IMR-90 (cell line): ENCODE data around the gene SRGN. TPM values are rescaled to one million over a fixed set of nuclear protein-coding genes. Genes with fewer than 3 reads are reported as not detected.

ENCODE experiments used
- ATAC-seq: fragments of 200-7000 bp; cut with Tn5 transposase; 2 replicates; pipeline ENCODE4 v1.9.1; 2020; ENCODE audit warnings: low read depth, mild to moderate bottlenecking, moderate library complexity
- BruUV-seq: library from RNA; stranded (reverse); fragments of 400-500 nt; replicated peaks from 2 replicates; lab custom pipeline; 2021; lab: Mats Ljungman, UMichigan
- CTCF ChIA-PET: fragments of 300-600 bp; formaldehyde crosslinking; extraction: SDS; loops from one replicate; lab custom pipeline; 2021; ENCODE audit warnings: antibody characterized with exemption; lab: Yijun Ruan, JAX
- POLR2A ChIA-PET: fragments of 300-600 bp; sonication (Branson Sonifier 250); formaldehyde crosslinking; loops from one replicate; lab custom pipeline; 2022; ENCODE audit warnings: antibody characterized with exemption; ENCODE audit not compliant: unreplicated experiment; lab: Charles Lee
- DNase-seq: peaks from one replicate; pipeline ENCODE4 v3.0.0; 2013
- H2AFZ ChIP-seq: replicated peaks from 2 replicates; pipeline ENCODE3; 2013; ENCODE audit warnings: low read length, mild to moderate bottlenecking; ENCODE audit not compliant: poor library complexity
- H2AK5ac ChIP-seq: 2 replicates; pipeline ENCODE4 v1.6.1; 2013; ENCODE audit warnings: low read depth, low read length, inconsistent platforms
- H2AK9ac ChIP-seq: replicated peaks from 2 replicates; pipeline ENCODE3; 2013; ENCODE audit warnings: mild to moderate bottlenecking, low read depth, low read length, moderate library complexity; ENCODE audit not compliant: poor library complexity
- H2BK120ac ChIP-seq: 2 replicates; pipeline ENCODE4 v1.6.1; 2013; ENCODE audit warnings: low read depth, low read length, inconsistent platforms
- H2BK15ac ChIP-seq: 3 replicates; pipeline ENCODE4 v1.6.1; 2013; ENCODE audit warnings: low read depth, low read length, inconsistent platforms
- H2BK20ac ChIP-seq: 2 replicates; pipeline ENCODE4 v1.6.1; 2013; ENCODE audit warnings: low read depth, mild to moderate bottlenecking, inconsistent platforms, low read length, moderate library complexity
- H2BK5ac ChIP-seq: 2 replicates; pipeline ENCODE4 v1.6.1; 2013; ENCODE audit warnings: mild to moderate bottlenecking, low read depth, low read length, inconsistent platforms; ENCODE audit not compliant: poor library complexity, severe bottlenecking
- H3K14ac ChIP-seq: replicated peaks from 2 replicates; pipeline ENCODE4 v1.6.1; 2013; ENCODE audit warnings: low read depth, low read length, inconsistent platforms
- H3K18ac ChIP-seq: 2 replicates; pipeline ENCODE4 v1.6.1; 2013; ENCODE audit warnings: low read depth, low read length, control low read depth
- H3K23ac ChIP-seq: 2 replicates; pipeline ENCODE4 v1.6.1; 2013; ENCODE audit warnings: low read depth, low read length, inconsistent platforms
- H3K27ac ChIP-seq: 2 replicates; pipeline ENCODE4 v1.5.1; 2013; ENCODE audit warnings: mild to moderate bottlenecking, control low read depth, low read length; ENCODE audit not compliant: insufficient read depth
- H3K27me3 ChIP-seq: 2 replicates; pipeline ENCODE4 v1.6.1; 2013; ENCODE audit warnings: low read length; ENCODE audit not compliant: control insufficient read depth, insufficient read depth
- H3K36me3 ChIP-seq: 2 replicates; pipeline ENCODE4 v1.6.1; 2013; ENCODE audit warnings: low read length, mixed read lengths; ENCODE audit not compliant: control insufficient read depth, insufficient read depth
- H3K4ac ChIP-seq: 2 replicates; pipeline ENCODE4 v1.6.1; 2013; ENCODE audit warnings: low read depth, low read length, inconsistent platforms
- H3K4me1 ChIP-seq: 2 replicates; pipeline ENCODE4 v1.6.1; 2013; ENCODE audit warnings: low read length, mixed read lengths; ENCODE audit not compliant: control insufficient read depth, insufficient read depth
- H3K4me2 ChIP-seq: 2 replicates; pipeline ENCODE4 v1.6.1; 2013; ENCODE audit warnings: low read depth, mild to moderate bottlenecking, control low read depth, low read length, moderate library complexity
- H3K4me3 ChIP-seq: 2 replicates; pipeline ENCODE4 v1.5.1; 2013; ENCODE audit warnings: low read depth, mild to moderate bottlenecking, control low read depth, low read length, moderate library complexity; ENCODE audit not compliant: insufficient read depth
- H3K56ac ChIP-seq: 2 replicates; pipeline ENCODE4 v1.6.1; 2013; ENCODE audit warnings: low read length, inconsistent platforms; ENCODE audit not compliant: insufficient read depth; ENCODE audit errors: extremely low read depth
- H3K79me1 ChIP-seq, 2 experiments: 2 replicates each; pipeline ENCODE4 v1.6.1; 2013; ENCODE audit warnings: low read length in 2 of 2, inconsistent platforms in 1 of 2, low read depth in 1 of 2
- H3K9ac ChIP-seq: 2 replicates; pipeline ENCODE4 v1.6.1; 2013; ENCODE audit warnings: low read depth, low read length, control low read depth
- H3K9me1 ChIP-seq: 2 replicates; pipeline ENCODE4 v1.6.1; 2013; ENCODE audit warnings: low read length, inconsistent platforms; ENCODE audit not compliant: insufficient read depth
- H3K9me3 ChIP-seq: 2 replicates; pipeline ENCODE4 v1.6.1; 2013; ENCODE audit warnings: low read length; ENCODE audit not compliant: control insufficient read depth, insufficient read depth
- H4K20me1 ChIP-seq: 2 replicates; pipeline ENCODE4 v1.6.1; 2013; ENCODE audit warnings: low read length, inconsistent platforms; ENCODE audit not compliant: insufficient read depth
- H4K5ac ChIP-seq: 2 replicates; pipeline ENCODE4 v1.6.1; 2013; ENCODE audit warnings: mild to moderate bottlenecking, low read depth, low read length, control low read depth
- H4K8ac ChIP-seq, 2 experiments: 2 replicates each; pipeline ENCODE4 v1.6.1; 2013; ENCODE audit warnings: low read depth in 2 of 2, low read length in 2 of 2, control low read depth in 1 of 2, inconsistent platforms in 1 of 2
- H4K91ac ChIP-seq: 2 replicates; pipeline ENCODE4 v1.6.1; 2013; ENCODE audit warnings: low read depth, low read length, inconsistent platforms; ENCODE audit not compliant: insufficient read depth
- CEBPB ChIP-seq: IDR thresholded peaks from 2 replicates; pipeline ENCODE4 v1.6.1; 2012; ENCODE audit warnings: low read depth, low read length, improper control_type of control experiment
- MAFK ChIP-seq: IDR thresholded peaks from 2 replicates; pipeline ENCODE4 v1.6.1; 2012; ENCODE audit warnings: low read depth, low read length, improper control_type of control experiment
- RAD21 ChIP-seq: IDR thresholded peaks from 2 replicates; pipeline ENCODE4 v1.6.1; 2012; ENCODE audit warnings: low read length, improper control_type of control experiment
- WGBS, 2 experiments: methylation state at CpG; one replicate each; pipeline versions ENCODE4 v1.1.5 to v1.1.7; 2013; ENCODE audit warnings: missing lambda C conversion rate in 2 of 2; ENCODE audit not compliant: insufficient read length in 1 of 2; ENCODE audit errors: extremely low coverage in 2 of 2; 5-methylcytosine and 5-hydroxymethylcytosine counted together
- dilution Hi-C: fragments of 300-500 bp; cut with HindIII; formaldehyde crosslinking; loops from one replicate; pipeline ENCODE4 v1.14.3; 2018; ENCODE audit warnings: low sequenced_read_pairs; ENCODE audit not compliant: unreplicated experiment
- in situ Hi-C: fragments of 300-500 bp; cut with MboI; formaldehyde crosslinking; loops from 3 replicates; pipeline ENCODE4 v1.14.3; 2019; ENCODE audit warnings: low sequenced_read_pairs, inconsistent platforms, mixed read lengths
- intact Hi-C: fragments of 100-400 bp; cut with micrococcal nuclease; formaldehyde crosslinking; loops from 2 replicates; pipeline ENCODE4 v1.10.0; 2022
- polyA plus RNA-seq, 3 experiments: library from polyadenylated mRNA; depleted of rRNA; stranded (reverse); fragments of >200 nt; gene quantifications; 2 replicates each; pipeline ENCODE4 v1.2.3, GENCODE V29; 2012; ENCODE audit warnings: low replicate concordance in 1 of 3
- total RNA-seq: library from RNA; depleted of rRNA; stranded (reverse); fragments of >200 nt; gene quantifications from 2 replicates; pipeline ENCODE4 v1.2.3, GENCODE V29; 2012

SRGN gene
- total and polyA plus RNA-seq, 2 of the 4 experiments (the other 2 are of a cell fraction) = 33.3 to 41.4 TPM

DNA sequence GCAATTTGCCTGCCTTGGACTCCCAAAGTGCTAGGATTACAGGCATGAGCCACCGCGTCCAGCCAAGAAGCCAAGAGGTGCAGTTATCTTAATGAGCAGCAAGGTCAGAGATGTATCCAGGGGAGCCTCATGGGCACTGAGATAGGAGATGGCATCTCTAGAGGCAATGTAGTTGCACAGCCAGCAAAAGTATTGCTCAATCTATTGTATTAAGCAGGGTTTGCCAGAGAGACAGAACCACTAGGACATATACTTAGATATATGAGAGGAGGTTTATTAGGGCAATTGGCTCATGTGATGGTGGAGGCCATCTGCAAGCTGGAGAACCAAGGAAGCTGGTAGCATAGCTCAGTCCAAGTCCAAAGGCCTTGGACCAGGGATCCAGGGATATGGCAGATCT, 19.8 kb downstream of the SRGN start:
- WGBS, 2 experiments = no CpG with 5 or more reads among the region's 2 CpGs
- no peak overlapping the region for H4K8ac ChIP-seq
- no peak overlapping the region for H2BK15ac ChIP-seq
- H2BK5ac ChIP-seq = no peak overlapping the region
- DNase-seq (no peak), ATAC-seq (no peak)
- no peak overlapping the region for H3K27ac ChIP-seq
- H3K23ac ChIP-seq = no peak overlapping the region
- dilution Hi-C loops = loop anchor here (25.0 kb wide), 1 partner anchor 95 kb away; no protein-coding TSS in a partner anchor
- no peaks in the 10 kb centered on the region for H3K79me1 ChIP-seq
- no peaks in the 10 kb centered on the region for H3K9me1 ChIP-seq
- H4K20me1 ChIP-seq = no peaks in the 10 kb centered on the region
- no peak overlapping the region for H3K4me2 ChIP-seq
- H2AK5ac ChIP-seq = no peak overlapping the region
- H4K5ac ChIP-seq = no peak overlapping the region
- H3K4me3 ChIP-seq = no peak overlapping the region
- no TSS peak for BruUV-seq
- no peak overlapping the region for H2BK120ac ChIP-seq
- TF ChIP-seq MAFK (no peak), CEBPB (peak; percentile 24; the same call in 1 of the 2 replicates), RAD21 (no peak)
- H2AK9ac ChIP-seq = no peak overlapping the region
- H2BK20ac ChIP-seq = no peak overlapping the region
- H3K9me3 ChIP-seq = peaks cover 5% of the 10 kb centered on the region
- H3K14ac ChIP-seq = no peak overlapping the region
- H3K9ac ChIP-seq = no peak overlapping the region
- H3K36me3 ChIP-seq = no peaks in the 10 kb centered on the region
- peaks cover 20% of the 10 kb centered on the region for H3K27me3 ChIP-seq
- ChIA-PET CTCF (no interaction called here), POLR2A (no interaction called here)
- in situ Hi-C loops = no loop called here
- no peak overlapping the region for H3K4ac ChIP-seq
- H3K4me1 ChIP-seq = no peaks in the 10 kb centered on the region
- no peak overlapping the region for H4K91ac ChIP-seq
- no peak overlapping the region for H3K56ac ChIP-seq
- intact Hi-C loops = no loop called here
- H3K18ac ChIP-seq = no peak overlapping the region
- no peak overlapping the region for H2AFZ ChIP-seq
